ENCODE data around the gene CCNB3.
"Not testable (repeated sequence)": the region's sequence is repeated elsewhere in the genome, so short reads cannot be mapped to it uniquely, and the experiment has no call there.

CCNB3 gene

GRCh38 chrX:50327235-50327634, 122.7 kb downstream of the CCNB3 start:
- DNase-seq (ENCODE audit: insufficient read length, low spot score) (no peak), FAIRE-seq (no peak)
- TF ChIP-seq POU2F2 (IDR thresholded peaks at IDR 0.05; ENCODE audit: low read depth, low read length) (no peak), SPI1 (IDR thresholded peaks at IDR 0.05; ENCODE audit: low read depth, low read length) (no peak), POLR2A (IDR thresholded peaks at IDR 0.05; ENCODE audit: low read depth, low read length) (no peak), PAX5 (IDR thresholded peaks at IDR 0.05; ENCODE audit: insufficient read depth, low read length, severe bottlenecking) (no peak), TAF1 (IDR thresholded peaks at IDR 0.05; ENCODE audit: low read depth, low read length) (no peak), POLR2AphosphoS5 (IDR thresholded peaks at IDR 0.05; ENCODE audit: low read depth, low read length) (no peak)

GRCh38 chrX:50332668-50333067, 128.1 kb downstream of the CCNB3 start:
- FAIRE-seq; DNase-seq (ENCODE audit: insufficient read length, low spot score): not testable (repeated sequence)

- no peak for TF ChIP-seq POLR2AphosphoS5 (IDR thresholded peaks at IDR 0.05; ENCODE audit: low read depth, low read length)
- DNase-seq (ENCODE audit: insufficient read length, low spot score) (no peak), FAIRE-seq (no peak)
These were observed 128.7 kb downstream of the CCNB3 start for GRCh38 chrX:50333308-50333707.

GRCh38 chrX:50343917-50344316, 139.4 kb downstream of the CCNB3 start:
- FAIRE-seq (no peak), DNase-seq (ENCODE audit: insufficient read length, low spot score) (no peak)
- TF ChIP-seq PAX5 (IDR thresholded peaks at IDR 0.05; ENCODE audit: insufficient read depth, low read length, severe bottlenecking) (no peak), POLR2AphosphoS5 (IDR thresholded peaks at IDR 0.05; ENCODE audit: low read depth, low read length) (no peak), SPI1 (IDR thresholded peaks at IDR 0.05; ENCODE audit: low read depth, low read length) (no peak), POLR2A (IDR thresholded peaks at IDR 0.05; ENCODE audit: low read depth, low read length) (no peak), TAF1 (IDR thresholded peaks at IDR 0.05; ENCODE audit: low read depth, low read length) (no peak), POU2F2 (IDR thresholded peaks at IDR 0.05; ENCODE audit: low read depth, low read length) (no peak)

- no peak for FAIRE-seq
- DNase-seq (ENCODE audit: insufficient read length, low spot score), result no peak
- TF ChIP-seq TAF1 (IDR thresholded peaks at IDR 0.05; ENCODE audit: low read depth, low read length) (no peak), POLR2A (IDR thresholded peaks at IDR 0.05; ENCODE audit: low read depth, low read length) (no peak), POLR2AphosphoS5 (IDR thresholded peaks at IDR 0.05; ENCODE audit: low read depth, low read length) (no peak), POU2F2 (IDR thresholded peaks at IDR 0.05; ENCODE audit: low read depth, low read length) (no peak), PAX5 (IDR thresholded peaks at IDR 0.05; ENCODE audit: insufficient read depth, low read length, severe bottlenecking) (no peak), SPI1 (IDR thresholded peaks at IDR 0.05; ENCODE audit: low read depth, low read length) (no peak)
These were observed 168.4 kb downstream of the CCNB3 start for GRCh38 chrX:50372966-50373365.

- no peak for TF ChIP-seq TAF1 (IDR thresholded peaks at IDR 0.05; ENCODE audit: low read depth, low read length)
- TF ChIP-seq POU2F2 (IDR thresholded peaks at IDR 0.05; ENCODE audit: low read depth, low read length), result no peak
- no peak for TF ChIP-seq SPI1 (IDR thresholded peaks at IDR 0.05; ENCODE audit: low read depth, low read length)
- no peak for TF ChIP-seq PAX5 (IDR thresholded peaks at IDR 0.05; ENCODE audit: insufficient read depth, low read length, severe bottlenecking)
- no peak for FAIRE-seq
- no peak for DNase-seq (ENCODE audit: insufficient read length, low spot score)
These were observed 171.1 kb downstream of the CCNB3 start for GRCh38 chrX:50375481-50376267.

GRCh38 chrX:50381729-50382415, 177.3 kb downstream of the CCNB3 start:
- FAIRE-seq (no peak), DNase-seq (ENCODE audit: insufficient read length, low spot score) (no peak)
- TF ChIP-seq POLR2AphosphoS5 (IDR thresholded peaks at IDR 0.05; ENCODE audit: low read depth, low read length) (no peak), TAF1 (IDR thresholded peaks at IDR 0.05; ENCODE audit: low read depth, low read length) (no peak), POLR2A (IDR thresholded peaks at IDR 0.05; ENCODE audit: low read depth, low read length) (no peak), POU2F2 (IDR thresholded peaks at IDR 0.05; ENCODE audit: low read depth, low read length) (no peak), SPI1 (IDR thresholded peaks at IDR 0.05; ENCODE audit: low read depth, low read length) (no peak), PAX5 (IDR thresholded peaks at IDR 0.05; ENCODE audit: insufficient read depth, low read length, severe bottlenecking) (no peak)

- TF ChIP-seq POU2F2 (IDR thresholded peaks at IDR 0.05; ENCODE audit: low read depth, low read length) (no peak), SPI1 (IDR thresholded peaks at IDR 0.05; ENCODE audit: low read depth, low read length) (no peak), TAF1 (IDR thresholded peaks at IDR 0.05; ENCODE audit: low read depth, low read length) (no peak), POLR2A (IDR thresholded peaks at IDR 0.05; ENCODE audit: low read depth, low read length) (no peak), PAX5 (IDR thresholded peaks at IDR 0.05; ENCODE audit: insufficient read depth, low read length, severe bottlenecking) (no peak), POLR2AphosphoS5 (IDR thresholded peaks at IDR 0.05; ENCODE audit: low read depth, low read length) (no peak)
- DNase-seq (ENCODE audit: insufficient read length, low spot score), result no peak
- no peak for FAIRE-seq
These were observed 182.0 kb downstream of the CCNB3 start for GRCh38 chrX:50386520-50386919.

- no peak for TF ChIP-seq TAF1 (IDR thresholded peaks at IDR 0.05; ENCODE audit: low read depth, low read length)
- TF ChIP-seq POLR2AphosphoS5 (IDR thresholded peaks at IDR 0.05; ENCODE audit: low read depth, low read length), result no peak
- no peak for TF ChIP-seq PAX5 (IDR thresholded peaks at IDR 0.05; ENCODE audit: insufficient read depth, low read length, severe bottlenecking)
- no peak for TF ChIP-seq POLR2A (IDR thresholded peaks at IDR 0.05; ENCODE audit: low read depth, low read length)
- TF ChIP-seq POU2F2 (IDR thresholded peaks at IDR 0.05; ENCODE audit: low read depth, low read length), result no peak
- no peak for TF ChIP-seq SPI1 (IDR thresholded peaks at IDR 0.05; ENCODE audit: low read depth, low read length)
- FAIRE-seq, result no peak
- no peak for DNase-seq (ENCODE audit: insufficient read length, low spot score)
These were observed 189.3 kb downstream of the CCNB3 start for GRCh38 chrX:50393902-50394301.

Measured in GM12891 (cell line).